ENCODE results near the gene LRRC10B.

LRRC10B gene

GRCh38 chr11:61528114-61528513 lies 19.6 kb downstream of the LRRC10B start:
- TF ChIP-seq, protein P1, sequence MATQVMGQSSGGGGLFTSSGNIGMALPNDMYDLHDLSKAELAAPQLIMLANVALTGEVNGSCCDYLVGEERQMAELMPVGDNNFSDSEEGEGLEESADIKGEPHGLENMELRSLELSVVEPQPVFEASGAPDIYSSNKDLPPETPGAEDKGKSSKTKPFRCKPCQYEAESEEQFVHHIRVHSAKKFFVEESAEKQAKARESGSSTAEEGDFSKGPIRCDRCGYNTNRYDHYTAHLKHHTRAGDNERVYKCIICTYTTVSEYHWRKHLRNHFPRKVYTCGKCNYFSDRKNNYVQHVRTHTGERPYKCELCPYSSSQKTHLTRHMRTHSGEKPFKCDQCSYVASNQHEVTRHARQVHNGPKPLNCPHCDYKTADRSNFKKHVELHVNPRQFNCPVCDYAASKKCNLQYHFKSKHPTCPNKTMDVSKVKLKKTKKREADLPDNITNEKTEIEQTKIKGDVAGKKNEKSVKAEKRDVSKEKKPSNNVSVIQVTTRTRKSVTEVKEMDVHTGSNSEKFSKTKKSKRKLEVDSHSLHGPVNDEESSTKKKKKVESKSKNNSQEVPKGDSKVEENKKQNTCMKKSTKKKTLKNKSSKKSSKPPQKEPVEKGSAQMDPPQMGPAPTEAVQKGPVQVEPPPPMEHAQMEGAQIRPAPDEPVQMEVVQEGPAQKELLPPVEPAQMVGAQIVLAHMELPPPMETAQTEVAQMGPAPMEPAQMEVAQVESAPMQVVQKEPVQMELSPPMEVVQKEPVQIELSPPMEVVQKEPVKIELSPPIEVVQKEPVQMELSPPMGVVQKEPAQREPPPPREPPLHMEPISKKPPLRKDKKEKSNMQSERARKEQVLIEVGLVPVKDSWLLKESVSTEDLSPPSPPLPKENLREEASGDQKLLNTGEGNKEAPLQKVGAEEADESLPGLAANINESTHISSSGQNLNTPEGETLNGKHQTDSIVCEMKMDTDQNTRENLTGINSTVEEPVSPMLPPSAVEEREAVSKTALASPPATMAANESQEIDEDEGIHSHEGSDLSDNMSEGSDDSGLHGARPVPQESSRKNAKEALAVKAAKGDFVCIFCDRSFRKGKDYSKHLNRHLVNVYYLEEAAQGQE (IDR thresholded peaks at IDR 0.05; ENCODE audit: insufficient read depth in 1 of 2, low read depth in 2 of 2, low read length in 2 of 2), result no peak
- TF ChIP-seq FOXP2 (optimal IDR thresholded peaks at IDR 0.05; ENCODE audit: borderline replicate concordance, extremely low read depth, extremely low read length, insufficient read depth) (no peak), POLR2AphosphoS5 (IDR thresholded peaks at IDR 0.05; ENCODE audit: low read depth, low read length) (no peak), SIN3A (IDR thresholded peaks at IDR 0.05; ENCODE audit: borderline replicate concordance, insufficient read depth, low read length) (no peak), TAF1 (IDR thresholded peaks at IDR 0.05; ENCODE audit: borderline replicate concordance, insufficient read depth, low read length) (no peak)

GRCh38 chr11:61529537-61530225 lies 21.1 kb downstream of the LRRC10B start:
- no peak for TF ChIP-seq POLR2AphosphoS5 (IDR thresholded peaks at IDR 0.05; ENCODE audit: low read depth, low read length)
- TF ChIP-seq TAF1 (IDR thresholded peaks at IDR 0.05; ENCODE audit: borderline replicate concordance, insufficient read depth, low read length), result no peak
- TF ChIP-seq, protein P1 (IDR thresholded peaks at IDR 0.05; ENCODE audit: insufficient read depth in 1 of 2, low read depth in 2 of 2, low read length in 2 of 2), result no peak
- TF ChIP-seq SIN3A (IDR thresholded peaks at IDR 0.05; ENCODE audit: borderline replicate concordance, insufficient read depth, low read length), result no peak

DNA sequence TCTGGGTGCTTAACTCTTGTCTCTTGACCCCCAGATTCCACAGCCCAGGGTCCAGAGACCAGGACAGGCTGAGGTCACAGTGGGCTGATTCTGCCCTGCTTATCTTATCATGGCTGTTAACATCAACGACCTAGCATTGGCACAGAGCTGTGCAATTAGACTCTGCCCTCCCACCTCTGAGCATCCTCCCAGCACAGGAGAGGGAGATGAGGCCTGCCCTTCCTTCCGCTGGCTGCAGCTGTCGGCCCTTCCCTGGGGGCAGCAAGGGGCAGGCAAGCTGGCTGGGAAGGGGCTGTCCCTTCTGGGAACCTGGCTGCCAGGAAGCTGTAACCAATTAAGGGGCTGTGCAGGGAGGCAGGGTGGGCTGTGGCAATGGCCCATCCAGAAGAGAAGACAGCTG lies 22.5 kb downstream of the LRRC10B start:
- no peak for TF ChIP-seq SIN3A (IDR thresholded peaks at IDR 0.05; ENCODE audit: borderline replicate concordance, insufficient read depth, low read length)
- TF ChIP-seq FOXP2 (optimal IDR thresholded peaks at IDR 0.05; ENCODE audit: borderline replicate concordance, extremely low read depth, extremely low read length, insufficient read depth), result peak; percentile 55
- TF ChIP-seq, protein P1 (IDR thresholded peaks at IDR 0.05; ENCODE audit: insufficient read depth in 1 of 2, low read depth in 2 of 2, low read length in 2 of 2), result peak in 1 of 2 experiments; percentile 35; a peak in 1 of 4 replicates

DNA sequence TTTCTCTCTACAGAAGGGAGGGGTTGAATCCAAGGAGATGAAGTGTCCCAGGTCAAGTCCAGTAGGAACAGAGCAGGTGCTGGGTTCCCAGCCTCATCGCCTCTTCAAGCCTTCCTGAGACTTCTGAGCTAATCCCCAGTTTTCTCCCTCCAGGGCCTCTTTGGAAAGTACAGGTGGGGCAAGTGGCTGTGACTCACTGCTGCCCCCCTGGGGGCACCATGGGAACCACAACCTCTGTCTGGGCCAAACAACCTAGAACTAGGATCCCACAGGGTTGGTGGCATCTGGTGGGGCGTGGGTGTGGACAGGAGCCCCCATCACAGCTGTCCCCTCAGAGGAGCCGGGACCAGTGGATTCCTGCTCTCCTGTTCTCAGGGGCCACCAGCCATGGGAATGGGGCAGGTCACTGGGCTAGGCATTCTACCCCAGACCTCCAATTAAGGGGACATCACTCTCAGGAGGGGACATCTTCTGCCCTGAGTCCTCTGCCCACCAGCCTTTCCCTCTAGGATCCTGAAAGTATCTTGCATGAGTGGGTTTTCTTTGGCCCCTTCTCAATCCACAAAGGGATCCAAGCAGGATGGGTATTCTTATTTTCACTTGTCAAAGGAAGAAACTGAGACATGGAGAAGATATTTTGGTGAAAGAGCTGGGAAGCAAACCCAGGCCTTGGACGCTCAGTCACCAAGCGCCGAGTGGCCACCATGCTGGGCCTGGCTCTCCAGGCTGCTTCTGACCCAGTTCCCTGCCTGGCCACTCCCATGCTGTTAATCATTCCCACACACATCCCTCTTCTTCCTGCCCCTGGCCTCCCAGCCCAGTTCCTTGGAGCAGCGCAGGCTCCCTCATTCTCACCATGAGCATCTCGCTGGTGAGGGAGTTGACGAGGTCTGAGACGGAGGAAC lies 23.8 kb downstream of the LRRC10B start:
- TF ChIP-seq, protein P1 (IDR thresholded peaks at IDR 0.05; ENCODE audit: insufficient read depth in 1 of 2, low read depth in 2 of 2, low read length in 2 of 2), result peak; percentile 27 to 47; a peak in 3 of 4 replicates
- no peak for TF ChIP-seq POLR2AphosphoS5 (IDR thresholded peaks at IDR 0.05; ENCODE audit: low read depth, low read length)
